Activated gamma-delta T cell treated with anti-CD3 and anti-CD28 coated beads, Interleukin-2, amount 50 U/mL, for 16 hours (primary cell): ENCODE results near the gene LRRC49.
"Not testable (repeated sequence)": the region's sequence is repeated elsewhere in the genome, so short reads cannot be mapped to it uniquely, and the experiment has no call there.

ENCODE experiments used
- DNase-seq: peaks from one replicate; pipeline ENCODE4 v3.0.0-alpha.2; 2020; ENCODE audit warnings: low read depth

The LRRC49 gene

GRCh38 chr15:70995383-70995970 lies 102.9 kb downstream of the LRRC49 start:
- no peak for DNase-seq

GRCh38 chr15:70998319-70998718 lies 105.7 kb downstream of the LRRC49 start:
- no peak for DNase-seq

GRCh38 chr15:71002316-71002715 lies 109.7 kb downstream of the LRRC49 start:
- no peak for DNase-seq

- no peak for DNase-seq
These were observed 110.7 kb downstream of the LRRC49 start for GRCh38 chr15:71003319-71003718.

GRCh38 chr15:71004506-71004905 lies 111.9 kb downstream of the LRRC49 start:
- not testable (repeated sequence) for DNase-seq

GRCh38 chr15:71005895-71006294 lies 113.3 kb downstream of the LRRC49 start:
- no peak for DNase-seq

GRCh38 chr15:71008250-71008870 lies 115.7 kb downstream of the LRRC49 start:
- DNase-seq, result no peak

- DNase-seq, result no peak
These were observed 117.8 kb downstream of the LRRC49 start for GRCh38 chr15:71010472-71010871.

GRCh38 chr15:71010997-71011396 lies 118.4 kb downstream of the LRRC49 start:
- DNase-seq, result no peak

GRCh38 chr15:71011503-71012155 lies 119.0 kb downstream of the LRRC49 start:
- no peak for DNase-seq

GRCh38 chr15:71013446-71013845 lies 120.8 kb downstream of the LRRC49 start:
- DNase-seq, result no peak

- DNase-seq, result no peak
These were observed 122.7 kb downstream of the LRRC49 start for GRCh38 chr15:71015342-71015741.

- not testable (repeated sequence) for DNase-seq
These were observed 138.6 kb downstream of the LRRC49 start for GRCh38 chr15:71031232-71031631.

GRCh38 chr15:71035478-71035877 lies 142.9 kb downstream of the LRRC49 start:
- not testable (repeated sequence) for DNase-seq

GRCh38 chr15:71042356-71042922 lies 149.8 kb downstream of the LRRC49 start:
- no peak for DNase-seq

- DNase-seq, result no peak
These were observed 150.7 kb downstream of the LRRC49 start for GRCh38 chr15:71043373-71043772.

GRCh38 chr15:71044006-71044405 lies 151.4 kb downstream of the LRRC49 start:
- DNase-seq, result no peak

- DNase-seq, result not testable (repeated sequence)
These were observed 153.5 kb downstream of the LRRC49 start for GRCh38 chr15:71046146-71046545.

- DNase-seq, result no peak
These were observed 156.5 kb downstream of the LRRC49 start for GRCh38 chr15:71048913-71049675.

- no peak for DNase-seq
These were observed 157.2 kb downstream of the LRRC49 start for GRCh38 chr15:71049706-71050422.

- DNase-seq, result no peak
These were observed 157.8 kb downstream of the LRRC49 start for GRCh38 chr15:71050461-71050860.

- no peak for DNase-seq
These were observed 158.9 kb downstream of the LRRC49 start for GRCh38 chr15:71051539-71051938.
